Mesenchymal stem cell (in vitro differentiated cells and primary cell): ENCODE results near the gene RALGAPA2.

Experiments used
- DNase-seq: peaks from one replicate; pipeline ENCODE4 v3.0.0-alpha.2; 2013
- H2AFZ ChIP-seq: one replicate; pipeline ENCODE4 v1.6.1; 2013; ENCODE audit warnings: low read depth, mild to moderate bottlenecking, control low read depth, inconsistent platforms, low read length, moderate library complexity
- H2AK5ac ChIP-seq: 2 replicates; pipeline ENCODE4 v1.6.1; 2013; ENCODE audit warnings: low read length, moderate library complexity, mild to moderate bottlenecking, inconsistent platforms; ENCODE audit not compliant: severe bottlenecking
- H2BK120ac ChIP-seq: one replicate; pipeline ENCODE4 v1.6.1; 2013; ENCODE audit warnings: low read depth, mild to moderate bottlenecking, inconsistent platforms, low read length, moderate library complexity
- H2BK12ac ChIP-seq, 2 experiments: one replicate each; pipeline ENCODE4 v1.6.1; 2013; ENCODE audit warnings: inconsistent platforms in 2 of 2, low read length in 2 of 2, mild to moderate bottlenecking in 2 of 2, moderate library complexity in 2 of 2, control low read depth in 1 of 2
- H2BK15ac ChIP-seq: one replicate; pipeline ENCODE4 v1.6.1; 2013; ENCODE audit warnings: mild to moderate bottlenecking, low read depth, inconsistent platforms; ENCODE audit not compliant: poor library complexity, severe bottlenecking
- H2BK5ac ChIP-seq: 2 replicates; pipeline ENCODE4 v1.6.1; 2013; ENCODE audit warnings: low read depth, mild to moderate bottlenecking, low read length, control low read depth, inconsistent platforms; ENCODE audit not compliant: poor library complexity, severe bottlenecking
- H3K14ac ChIP-seq, 2 experiments: one replicate each; pipeline ENCODE4 v1.6.1; 2013; ENCODE audit warnings: inconsistent platforms in 2 of 2, low read length in 2 of 2, control low read depth in 1 of 2, mild to moderate bottlenecking in 1 of 2, moderate library complexity in 1 of 2
- H3K18ac ChIP-seq, 2 experiments: one replicate each; pipeline ENCODE4 v1.6.1; 2013; ENCODE audit warnings: inconsistent platforms in 2 of 2, low read length in 2 of 2, control low read depth in 1 of 2, low read depth in 1 of 2, mild to moderate bottlenecking in 1 of 2
- H3K23ac ChIP-seq, 2 experiments: one replicate each; pipeline ENCODE4 v1.6.1; 2013; ENCODE audit warnings: inconsistent platforms in 2 of 2, low read length in 2 of 2, mild to moderate bottlenecking in 2 of 2, moderate library complexity in 2 of 2, control low read depth in 1 of 2
- H3K27ac ChIP-seq: 2 replicates; pipeline ENCODE4 v1.5.1; 2013; ENCODE audit warnings: mild to moderate bottlenecking, moderate library complexity, low read length, control low read depth, inconsistent platforms; ENCODE audit not compliant: poor library complexity, severe bottlenecking
- H3K27me3 ChIP-seq, 2 experiments: 2 replicates each; pipeline versions ENCODE4 v1.6.1 to v1.7.0; 2013; ENCODE audit warnings: low read length in 2 of 2, mild to moderate bottlenecking in 2 of 2, moderate library complexity in 2 of 2, control low read depth in 1 of 2, inconsistent platforms in 1 of 2; ENCODE audit not compliant: control insufficient read depth in 1 of 2, insufficient read depth in 1 of 2
- H3K36me3 ChIP-seq, 2 experiments: 2 replicates each; pipeline versions ENCODE4 v1.6.1 to v1.7.0; 2013; ENCODE audit warnings: low read length in 2 of 2, control low read depth in 1 of 2, inconsistent platforms in 1 of 2, low read depth in 1 of 2, mild to moderate bottlenecking in 1 of 2; ENCODE audit not compliant: insufficient read depth in 2 of 2, control insufficient read depth in 1 of 2
- H3K4ac ChIP-seq, 2 experiments: one replicate each; pipeline ENCODE4 v1.6.1; 2013; ENCODE audit warnings: inconsistent platforms in 2 of 2, low read length in 2 of 2, mild to moderate bottlenecking in 2 of 2, moderate library complexity in 2 of 2, control low read depth in 1 of 2, low read depth in 1 of 2
- H3K4me1 ChIP-seq: 2 replicates; pipeline ENCODE4 v1.6.1; 2013; ENCODE audit warnings: low read depth, low read length, control low read depth; ENCODE audit not compliant: control insufficient read depth, insufficient read depth
- H3K4me2 ChIP-seq: 2 replicates; pipeline ENCODE4 v1.6.1; 2013; ENCODE audit warnings: low read length, mild to moderate bottlenecking, inconsistent platforms; ENCODE audit not compliant: poor library complexity, severe bottlenecking
- H3K4me3 ChIP-seq, 2 experiments: 2 replicates each; pipeline versions ENCODE4 v1.5.1 to v1.7.0; 2013; ENCODE audit warnings: low read length in 2 of 2, mild to moderate bottlenecking in 2 of 2, control low read depth in 1 of 2, low read depth in 1 of 2; ENCODE audit not compliant: insufficient read depth in 1 of 2
- H3K79me1 ChIP-seq: replicated peaks from 2 replicates; pipeline ENCODE4 v1.6.1; 2013; ENCODE audit warnings: mild to moderate bottlenecking, control low read depth, low read length, inconsistent platforms; ENCODE audit not compliant: poor library complexity, severe bottlenecking
- H3K9ac ChIP-seq: 2 replicates; pipeline ENCODE4 v1.7.0; 2013; ENCODE audit warnings: mild to moderate bottlenecking, low read length, moderate library complexity
- H3K9me3 ChIP-seq: 2 replicates; pipeline ENCODE4 v1.7.0; 2013; ENCODE audit warnings: mild to moderate bottlenecking, low read length; ENCODE audit not compliant: control insufficient read depth
- H4K8ac ChIP-seq: one replicate; pipeline ENCODE4 v1.6.1; 2013; ENCODE audit warnings: inconsistent platforms, mild to moderate bottlenecking, low read length, moderate library complexity
- H4K91ac ChIP-seq: one replicate; pipeline ENCODE4 v1.6.1; 2013; ENCODE audit warnings: mild to moderate bottlenecking, low read length, inconsistent platforms
- WGBS: methylation state at CpG from one replicate; pipeline ENCODE4 v1.1.7; 2013; ENCODE audit warnings: mixed read lengths; 5-methylcytosine and 5-hydroxymethylcytosine counted together

Gene RALGAPA2

GRCh38 chr20:20549704-20550103 lies 162.7 kb downstream of the RALGAPA2 start:
- peak; percentile 77 for DNase-seq
- H3K9me3 ChIP-seq = no peaks in the 10 kb centered on the region
- no CpG with 5 or more reads among the region's 1 CpG for WGBS

DNA sequence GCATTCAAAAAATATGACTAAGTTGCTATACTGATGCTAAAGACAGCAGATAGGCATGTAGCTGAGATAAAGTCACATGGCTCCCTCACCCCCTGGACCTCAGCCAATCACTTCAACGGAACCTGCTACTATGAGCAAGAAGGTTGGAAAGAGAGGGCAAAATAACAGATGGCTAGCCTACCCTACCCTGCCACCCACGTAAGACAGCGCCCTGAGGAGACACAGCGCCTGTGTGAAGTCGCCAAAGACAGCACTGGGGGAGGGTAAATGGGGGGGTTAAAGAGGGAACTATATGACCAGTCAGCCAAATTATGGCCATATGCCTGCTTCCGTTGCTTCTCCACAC lies 163.2 kb downstream of the RALGAPA2 start:
- H3K9ac ChIP-seq = no peak overlapping the region
- H3K36me3 ChIP-seq = no peaks in the 10 kb centered on the region
- H2AK5ac ChIP-seq = no peak overlapping the region
- H3K4me1 ChIP-seq = no peaks in the 10 kb centered on the region
- H3K23ac ChIP-seq = peak overlapping the region in 1 of 2 experiments; percentile 23
- no peak overlapping the region for H2BK120ac ChIP-seq
- no peak overlapping the region for H3K4me3 ChIP-seq
- no peaks in the 10 kb centered on the region for H3K9me3 ChIP-seq
- H3K4ac ChIP-seq = no peak overlapping the region
- H2BK5ac ChIP-seq = no peak overlapping the region
- no peak overlapping the region for H4K91ac ChIP-seq
- no peak overlapping the region for H3K14ac ChIP-seq
- H3K79me1 ChIP-seq = no peaks in the 10 kb centered on the region
- no peak overlapping the region for H3K27ac ChIP-seq
- H3K27me3 ChIP-seq = no peaks in the 10 kb centered on the region
- WGBS = 99% methylated on average over 5 of the region's 6 CpGs
- H3K18ac ChIP-seq = no peak overlapping the region
- no peak overlapping the region for H2BK15ac ChIP-seq
- DNase-seq = no peak
- H4K8ac ChIP-seq = no peak overlapping the region
- H2AFZ ChIP-seq = no peak overlapping the region
- no peak overlapping the region for H3K4me2 ChIP-seq
- no peak overlapping the region for H2BK12ac ChIP-seq

More at GRCh38 chr20:20549704-20550103, 162.7 kb downstream of the RALGAPA2 start:
- H3K18ac ChIP-seq = no peak overlapping the region
- H3K27me3 ChIP-seq = no peaks in the 10 kb centered on the region
- H3K79me1 ChIP-seq = no peaks in the 10 kb centered on the region
- no peak overlapping the region for H3K23ac ChIP-seq
- no peak overlapping the region for H3K14ac ChIP-seq
- H3K27ac ChIP-seq = no peak overlapping the region
- no peaks in the 10 kb centered on the region for H3K36me3 ChIP-seq
- no peak overlapping the region for H4K8ac ChIP-seq
- no peak overlapping the region for H2AK5ac ChIP-seq
- H2BK12ac ChIP-seq = no peak overlapping the region
- H2BK15ac ChIP-seq = no peak overlapping the region
- no peak overlapping the region for H2BK120ac ChIP-seq
- H3K9ac ChIP-seq = no peak overlapping the region
- no peak overlapping the region for H2AFZ ChIP-seq
- no peak overlapping the region for H3K4me3 ChIP-seq
- H4K91ac ChIP-seq = no peak overlapping the region
- H3K4me2 ChIP-seq = no peak overlapping the region
- no peak overlapping the region for H3K4ac ChIP-seq
- no peaks in the 10 kb centered on the region for H3K4me1 ChIP-seq
- no peak overlapping the region for H2BK5ac ChIP-seq

- no peak for DNase-seq
- 86% methylated on average over 4 of the region's 5 CpGs for WGBS
- no peaks in the 10 kb centered on the region for H3K36me3 ChIP-seq
These were observed 163.7 kb downstream of the RALGAPA2 start for GRCh38 chr20:20548527-20549266.

DNA sequence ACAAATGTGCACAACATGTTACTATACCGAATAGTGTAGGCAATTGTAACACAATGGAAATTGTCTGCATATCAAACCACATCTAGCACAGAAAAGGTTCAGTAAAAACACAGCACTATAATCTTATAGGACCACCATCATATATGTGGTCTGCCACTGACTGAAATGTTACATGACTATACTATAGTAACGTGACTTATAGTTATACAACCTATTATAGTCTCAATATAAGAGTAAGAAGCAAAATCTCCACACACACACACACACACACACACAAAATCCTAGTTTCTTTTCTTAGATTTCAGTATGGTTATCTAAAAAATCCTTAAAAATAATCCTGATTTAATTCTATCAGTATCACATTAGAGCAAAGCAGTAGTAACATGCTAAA lies 164.6 kb downstream of the RALGAPA2 start:
- Histone ChIP-seq H3K79me1 (no peaks in the 10 kb centered on the region), H3K23ac (no peak overlapping the region), H2BK5ac (no peak overlapping the region), H3K27me3 (no peaks in the 10 kb centered on the region), H4K8ac (no peak overlapping the region), H3K4me1 (no peaks in the 10 kb centered on the region), H3K36me3 (no peaks in the 10 kb centered on the region), H2BK15ac (no peak overlapping the region), H4K91ac (no peak overlapping the region), H3K4ac (no peak overlapping the region), H3K4me2 (no peak overlapping the region), H2BK12ac (no peak overlapping the region), H3K27ac (no peak overlapping the region), H3K9ac (no peak overlapping the region), H2AFZ (no peak overlapping the region), H2BK120ac (no peak overlapping the region), H3K4me3 (no peak overlapping the region), H3K18ac (no peak overlapping the region), H3K14ac (no peak overlapping the region), H3K9me3 (no peaks in the 10 kb centered on the region), H2AK5ac (no peak overlapping the region)
- DNase-seq = no peak
- WGBS = 100% methylated on average over 1 of the region's 2 CpGs

More at GRCh38 chr20:20548527-20549266, 163.7 kb downstream of the RALGAPA2 start:
- Histone ChIP-seq H2BK120ac (no peak overlapping the region), H3K4me3 (no peak overlapping the region), H3K27me3 (no peaks in the 10 kb centered on the region), H3K4ac (no peak overlapping the region), H2BK12ac (no peak overlapping the region), H2AFZ (no peak overlapping the region), H3K9me3 (no peaks in the 10 kb centered on the region), H3K23ac (no peak overlapping the region), H3K79me1 (no peaks in the 10 kb centered on the region), H3K9ac (no peak overlapping the region), H3K4me1 (no peaks in the 10 kb centered on the region), H3K27ac (no peak overlapping the region), H4K8ac (no peak overlapping the region), H2BK15ac (no peak overlapping the region), H3K18ac (no peak overlapping the region), H4K91ac (no peak overlapping the region), H2AK5ac (no peak overlapping the region), H3K14ac (no peak overlapping the region), H2BK5ac (no peak overlapping the region), H3K4me2 (no peak overlapping the region)
